ENCODE results near the gene SCAPER. TPM values are rescaled to one million over a fixed set of nuclear protein-coding genes. Genes with fewer than 3 reads are reported as not detected.

The SCAPER gene
- total RNA-seq, 1 experiment from 2014 or later: 7.4 TPM

- TF ChIP-seq CTCF (conservative IDR thresholded peaks at IDR 0.05): no peak
- Histone ChIP-seq H3K4me2 (ENCODE audit: insufficient read depth, insufficient read length, low read length) (no peak overlapping the region), H2BK20ac (ENCODE audit: low read depth, low read length, poor library complexity, severe bottlenecking) (no peak overlapping the region), H2BK12ac (ENCODE audit: insufficient read length, low read depth, low read length) (no peak overlapping the region), H3K79me1 (ENCODE audit: insufficient read depth, low read depth, low read length, poor library complexity, severe bottlenecking) (no peaks in the 10 kb centered on the region), H3K9me3 (ENCODE audit: control insufficient read depth, low read depth, low read length) (no peaks in the 10 kb centered on the region), H2BK15ac (ENCODE audit: low read depth, low read length) (no peak overlapping the region), H3K4me1 (ENCODE audit: insufficient read depth, low read length) (no peaks in the 10 kb centered on the region), H3K23me2 (ENCODE audit: insufficient read length, low read depth, low read length, poor library complexity, severe bottlenecking) (no peaks in the 10 kb centered on the region), H4K91ac (ENCODE audit: insufficient read length, low read depth, low read length) (no peak overlapping the region), H4K20me1 (ENCODE audit: control insufficient read depth, insufficient read depth, insufficient read length) (no peaks in the 10 kb centered on the region), H2BK5ac (ENCODE audit: insufficient read length, low read length) (no peak overlapping the region), H3K18ac (ENCODE audit: insufficient read length, low read depth, low read length) (no peak overlapping the region), H3K27me3 (ENCODE audit: insufficient read depth, low read length) (no peaks in the 10 kb centered on the region), H3K79me2 (ENCODE audit: insufficient read depth, low read length) (no peaks in the 10 kb centered on the region), H3K56ac (ENCODE audit: insufficient read length, low read depth, low read length) (no peak overlapping the region), H3K23ac (ENCODE audit: insufficient read length, low read depth, low read length) (no peak overlapping the region), H4K8ac (replicated peaks; ENCODE audit: insufficient read length, low read depth, low read length) (no peak overlapping the region), H4K5ac (ENCODE audit: insufficient read length, low read depth, low read length) (no peak overlapping the region), H3K4ac (ENCODE audit: low read depth, low read length) (no peak overlapping the region), H2BK120ac (ENCODE audit: low read depth, low read length, poor library complexity, severe bottlenecking) (no peak overlapping the region), H3K14ac (ENCODE audit: insufficient read depth, low read length) (no peak overlapping the region), H3T11ph (ENCODE audit: low read length) (no peak overlapping the region), H3K9ac (ENCODE audit: extremely low read depth, insufficient read length, low read length) (no peak overlapping the region), H2AK5ac (ENCODE audit: insufficient read length, low read length) (no peak overlapping the region), H2AFZ (ENCODE audit: low read length) (no peak overlapping the region), H3K27ac (ENCODE audit: insufficient read length, low read depth, low read length) (no peak overlapping the region)
- H3K4me1 Mint-ChIP-seq: peaks cover 4 to 5% of the 10 kb centered on the region in 2 experiments; a peak in 3 of 4 replicates
- no CpG with 5 or more reads among the region's 6 CpGs for WGBS (ENCODE audit: extremely low coverage, insufficient read length, low lambda C conversion rate)
- peaks cover 0 to 2% (median 0%) of the 10 kb centered on the region in 3 experiments; a peak in 1 of 7 replicates for H3K36me3 Mint-ChIP-seq (ENCODE audit: insufficient read depth in 1 of 3, low read depth in 3 of 3)
- no peak for DNase-seq
- H3K4me3 Mint-ChIP-seq: no peak overlapping the region
- H3K27ac Mint-ChIP-seq: no peak overlapping the region
- peaks cover 0 to 2% of the 10 kb centered on the region in 2 experiments; a peak in 2 of 5 replicates for H3K9me3 Mint-ChIP-seq
- H3K27me3 Mint-ChIP-seq (ENCODE audit: low read depth): no peaks in the 10 kb centered on the region
Observed at GRCh38 chr15:76837474-76837873, 67.7 kb downstream of the SCAPER start.

All from H9 (cell line).